22Rv1 (cell line): ENCODE measurements around the gene CDC42EP2.

Experiments
- H3K27ac ChIP-seq: fragments of 450-650 bp; 2 replicates; pipeline ENCODE4 v1.5.1; 2017
- ZFX ChIP-seq: fragments of 450-650 bp; IDR thresholded peaks from 2 replicates; pipeline ENCODE4 v1.6.1; 2017; ENCODE audit warnings: antibody characterized with exemption, borderline replicate concordance
- TF ChIP-seq, protein P1 (sequence below): fragments of 450-650 bp; IDR thresholded peaks from 2 replicates; pipeline ENCODE4 v1.5.1; 2017; ENCODE audit warnings: mild to moderate bottlenecking

Gene CDC42EP2

DNA sequence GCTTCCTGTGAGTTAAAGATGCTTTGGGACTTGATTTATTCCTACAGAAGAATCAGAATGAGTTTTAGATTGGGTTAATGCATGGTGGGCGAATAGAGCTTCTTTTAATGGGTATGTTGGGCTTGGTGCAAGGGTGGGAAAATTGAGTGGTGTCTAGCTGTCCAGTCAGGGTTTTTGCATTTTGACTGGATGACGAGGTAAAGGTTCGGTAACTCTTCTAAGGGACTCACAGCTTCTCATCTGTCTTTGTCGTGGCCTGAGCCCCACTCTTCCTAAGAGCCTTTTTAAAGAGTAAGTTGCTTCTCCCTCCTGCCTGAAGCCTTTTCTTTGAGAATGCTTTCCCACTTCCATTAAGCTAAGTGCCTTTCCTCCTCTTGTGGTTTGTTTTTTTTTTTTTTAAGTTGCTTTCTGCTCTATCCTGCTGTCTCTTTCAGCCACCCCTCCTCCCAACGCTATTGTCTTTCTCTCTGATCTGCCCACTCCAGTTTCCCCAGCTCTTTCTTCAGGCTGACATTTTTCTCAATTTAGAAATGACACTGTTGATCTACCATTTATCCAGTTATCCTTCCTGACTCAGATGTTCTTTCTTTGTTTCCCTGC is 20.1 kb downstream of the CDC42EP2 start:
- peak overlapping the region; percentile 76 for H3K27ac ChIP-seq
- no peak for TF ChIP-seq ZFX

DNA sequence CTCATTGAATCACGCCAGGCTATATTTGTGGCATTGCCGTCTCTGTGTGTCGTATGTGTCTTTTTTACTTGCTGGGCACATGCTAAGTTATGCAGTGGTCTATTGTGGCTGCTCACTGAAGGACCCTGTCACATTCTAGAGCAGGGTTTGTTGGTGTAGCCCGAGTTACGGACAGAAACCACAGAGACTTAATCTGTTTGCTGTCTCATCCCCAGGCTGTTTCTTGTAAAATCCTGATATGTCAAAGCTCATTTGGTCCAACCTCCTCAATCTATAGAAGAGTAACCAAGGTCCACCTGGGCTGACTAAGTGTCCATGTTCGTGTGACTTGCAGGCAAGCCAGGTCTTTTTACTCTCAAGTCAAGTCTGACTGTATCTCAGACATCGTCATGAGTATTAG is 24.0 kb downstream of the CDC42EP2 start:
- H3K27ac ChIP-seq, result no peak overlapping the region
- no peak for TF ChIP-seq ZFX
- TF ChIP-seq, protein P1, sequence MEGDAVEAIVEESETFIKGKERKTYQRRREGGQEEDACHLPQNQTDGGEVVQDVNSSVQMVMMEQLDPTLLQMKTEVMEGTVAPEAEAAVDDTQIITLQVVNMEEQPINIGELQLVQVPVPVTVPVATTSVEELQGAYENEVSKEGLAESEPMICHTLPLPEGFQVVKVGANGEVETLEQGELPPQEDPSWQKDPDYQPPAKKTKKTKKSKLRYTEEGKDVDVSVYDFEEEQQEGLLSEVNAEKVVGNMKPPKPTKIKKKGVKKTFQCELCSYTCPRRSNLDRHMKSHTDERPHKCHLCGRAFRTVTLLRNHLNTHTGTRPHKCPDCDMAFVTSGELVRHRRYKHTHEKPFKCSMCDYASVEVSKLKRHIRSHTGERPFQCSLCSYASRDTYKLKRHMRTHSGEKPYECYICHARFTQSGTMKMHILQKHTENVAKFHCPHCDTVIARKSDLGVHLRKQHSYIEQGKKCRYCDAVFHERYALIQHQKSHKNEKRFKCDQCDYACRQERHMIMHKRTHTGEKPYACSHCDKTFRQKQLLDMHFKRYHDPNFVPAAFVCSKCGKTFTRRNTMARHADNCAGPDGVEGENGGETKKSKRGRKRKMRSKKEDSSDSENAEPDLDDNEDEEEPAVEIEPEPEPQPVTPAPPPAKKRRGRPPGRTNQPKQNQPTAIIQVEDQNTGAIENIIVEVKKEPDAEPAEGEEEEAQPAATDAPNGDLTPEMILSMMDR, result no peak

DNA sequence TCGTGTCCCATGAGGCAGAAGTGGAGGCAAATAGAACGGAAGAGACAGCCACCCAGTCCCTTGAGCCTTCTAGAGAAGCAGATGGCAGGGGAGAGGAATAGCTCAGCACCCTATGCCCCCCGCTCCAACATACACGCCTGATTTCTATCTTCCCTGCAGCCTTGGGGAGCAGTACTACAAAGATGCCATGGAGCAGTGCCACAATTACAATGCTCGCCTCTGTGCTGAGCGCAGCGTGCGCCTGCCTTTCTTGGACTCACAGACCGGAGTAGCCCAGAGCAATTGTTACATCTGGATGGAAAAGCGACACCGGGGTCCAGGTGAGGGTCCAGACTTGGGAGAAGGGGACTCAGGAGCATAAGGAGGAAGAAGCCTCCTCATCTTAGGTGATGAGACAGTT is 25.6 kb downstream of the CDC42EP2 start:
- TF ChIP-seq, protein P1, result no peak
- no peak for TF ChIP-seq ZFX
- H3K27ac ChIP-seq, result no peak overlapping the region

DNA sequence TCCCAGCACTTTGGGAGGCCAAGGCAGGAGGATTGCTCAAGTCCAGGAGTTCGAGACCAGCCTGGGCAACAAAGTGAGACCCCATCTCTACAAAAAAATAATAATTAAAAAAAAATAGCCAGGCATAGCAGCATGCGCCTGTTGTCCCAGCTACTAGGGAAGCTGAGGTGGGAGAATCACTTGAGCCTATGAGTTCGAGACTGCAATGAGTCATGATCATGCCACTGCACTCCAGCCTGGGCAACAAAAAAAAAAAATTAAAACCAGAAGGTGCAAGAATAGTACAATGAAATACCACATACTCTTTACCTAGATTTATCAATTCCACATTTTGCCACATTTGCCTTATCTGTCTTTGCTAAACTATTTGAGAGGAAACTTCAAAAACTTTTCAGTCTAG is 27.2 kb downstream of the CDC42EP2 start:
- no peak for TF ChIP-seq ZFX
- TF ChIP-seq, protein P1, result no peak

DNA sequence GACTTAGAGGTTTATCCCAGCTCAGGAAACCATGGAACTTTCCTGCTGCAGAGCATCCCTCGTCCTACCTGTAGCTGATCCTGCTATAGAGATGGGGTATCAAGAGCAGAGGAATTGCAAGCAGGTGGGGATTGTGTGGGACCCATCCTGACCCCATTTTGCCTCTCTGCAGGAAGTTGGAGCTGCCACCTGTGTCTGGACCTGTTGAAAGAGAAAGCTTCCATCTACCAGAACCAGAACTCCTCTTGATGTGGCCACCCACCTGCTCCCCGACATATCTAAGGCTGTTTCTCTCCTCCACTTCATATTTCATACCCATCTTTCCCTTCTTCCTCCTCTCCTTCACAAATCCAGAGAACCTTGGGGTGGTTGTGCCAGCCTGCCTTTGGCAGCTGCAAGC is 36.8 kb downstream of the CDC42EP2 start:
- no peak overlapping the region for H3K27ac ChIP-seq
- no peak for TF ChIP-seq ZFX
- TF ChIP-seq, protein P1, result no peak

More for the DNA sequence above, 27.2 kb downstream of the CDC42EP2 start:
- H3K27ac ChIP-seq, result no peak overlapping the region

DNA sequence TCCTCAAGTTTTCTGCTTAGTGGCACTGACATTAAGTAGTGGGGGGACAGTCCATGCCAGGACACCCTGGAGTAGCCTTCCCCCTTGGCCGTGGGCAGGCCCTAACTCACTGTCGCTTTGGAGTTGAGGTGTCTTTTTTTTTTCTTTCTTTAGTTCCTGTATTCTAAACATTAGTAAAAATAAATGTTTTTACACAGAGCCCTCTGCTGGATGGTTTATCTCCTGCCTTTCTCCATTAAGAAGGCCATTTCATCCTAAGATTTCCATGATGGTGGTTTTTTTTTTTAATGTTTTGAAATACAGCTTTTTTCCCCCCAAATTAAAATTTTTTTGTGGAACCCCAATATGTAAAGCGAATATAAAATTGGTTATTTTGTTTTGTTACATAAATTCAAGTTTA is 38.1 kb downstream of the CDC42EP2 start:
- TF ChIP-seq ZFX, result no peak
- TF ChIP-seq, protein P1, result peak; percentile 53
- peak overlapping the region; percentile 80 for H3K27ac ChIP-seq

DNA sequence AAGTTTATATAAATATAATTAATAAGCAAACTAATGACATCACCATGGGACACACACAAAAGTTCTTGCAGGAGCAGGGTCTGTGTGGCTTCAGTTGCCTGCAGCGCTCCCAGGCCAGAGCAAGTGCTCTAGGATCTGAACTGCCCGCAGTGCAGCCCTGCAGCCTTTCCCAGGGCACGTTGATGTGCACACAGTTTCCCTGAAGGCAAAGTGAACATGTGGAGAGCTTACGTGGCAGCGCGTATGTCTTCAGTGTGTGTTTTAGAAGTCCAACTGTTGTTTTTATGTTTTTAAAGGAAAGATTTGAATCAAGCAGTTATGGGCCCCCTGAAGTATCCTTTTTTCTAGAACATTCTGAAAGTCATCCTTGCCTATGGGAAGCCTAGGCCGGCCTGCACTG is 38.7 kb downstream of the CDC42EP2 start:
- TF ChIP-seq, protein P1, result no peak
- no peak for TF ChIP-seq ZFX
- peak overlapping the region; percentile 80 for H3K27ac ChIP-seq

DNA sequence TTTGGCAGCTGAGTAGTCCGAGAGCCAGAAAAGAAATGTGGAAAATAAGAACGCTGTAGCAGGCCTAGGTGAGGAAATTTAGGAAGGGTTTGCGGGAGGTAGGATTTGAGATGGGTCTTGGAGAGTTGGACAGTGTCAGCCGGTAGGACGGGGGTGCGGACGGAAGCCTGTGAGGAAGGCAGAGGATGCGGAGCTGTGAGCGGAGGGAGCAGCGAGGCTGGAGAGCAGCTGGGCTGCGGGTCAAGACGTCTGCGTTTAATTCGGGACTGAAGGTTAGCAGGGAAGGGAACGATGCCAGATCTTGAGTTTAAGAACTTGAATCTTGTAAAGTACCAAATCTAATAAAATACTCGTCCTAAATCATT is 39.2 kb downstream of the CDC42EP2 start:
- peak overlapping the region; percentile 80 for H3K27ac ChIP-seq
- TF ChIP-seq, protein P1, result no peak
- TF ChIP-seq ZFX, result no peak
